GM10248 (cell line): Measurements from ENCODE around the gene FGD4.

Experiments used
- CTCF ChIA-PET: fragments of 300-600 bp; sonication (Branson Sonifier 250); formaldehyde crosslinking; extraction: SDS; loops from one replicate; lab custom pipeline; 2021; ENCODE audit warnings: antibody characterized with exemption; lab: Yijun Ruan, JAX
- POLR2A ChIA-PET: fragments of 350-650 bp; sonication (Branson Sonifier 250); formaldehyde crosslinking; extraction: SDS; loops from one replicate; lab custom pipeline; 2020; ENCODE audit warnings: antibody characterized with exemption; lab: Yijun Ruan, JAX
- DNase-seq: peaks from one replicate; pipeline ENCODE4 v3.0.0; 2012; ENCODE audit errors: extremely low spot score
- CTCF ChIP-seq: IDR thresholded peaks from 2 replicates; pipeline ENCODE4 v1.5.1; 2012; ENCODE audit warnings: mild to moderate bottlenecking, low read depth; ENCODE audit errors: extremely low read depth, missing control alignments, control extremely low read depth

FGD4 gene

GRCh38 chr12:32400114-32400672 is 835 bp downstream of the FGD4 start:
- no peak for TF ChIP-seq CTCF
- CTCF ChIA-PET: interaction anchor here (0.7 to 1.4 kb wide), 5 partner anchors 9 to 355 kb away, joined by 3 to 4 read pairs (median 3); partner anchors contain the start of gene YARS2
- POLR2A ChIA-PET: no interaction called here
- no peak for DNase-seq

GRCh38 chr12:32400866-32401265 is 1.5 kb downstream of the FGD4 start:
- ChIA-PET CTCF (interaction anchor here (1.0 to 1.3 kb wide), 3 partner anchors 9 to 355 kb away, joined by 3 to 4 read pairs (median 3); partner anchors contain the start of gene YARS2), POLR2A (no interaction called here)
- DNase-seq: no peak
- no peak for TF ChIP-seq CTCF

- CTCF ChIA-PET: no interaction called here
- no peak for DNase-seq
- POLR2A ChIA-PET: no interaction called here
- TF ChIP-seq CTCF: no peak
Observed at GRCh38 chr12:32402170-32402569, 2.8 kb downstream of the FGD4 start.

- ChIA-PET POLR2A (no interaction called here), CTCF (interaction anchor here (1.3 kb wide), 1 partner anchor 352 kb away, joined by 3 read pairs; the partner anchor contains the start of gene YARS2)
- no peak for TF ChIP-seq CTCF
- DNase-seq: no peak
Observed at GRCh38 chr12:32402946-32403345, 3.6 kb downstream of the FGD4 start.

- no peak for DNase-seq
- TF ChIP-seq CTCF: no peak
- ChIA-PET POLR2A (no interaction called here), CTCF (interaction anchor here (1.1 to 2.5 kb wide), 2 partner anchors 10 to 349 kb away, joined by 3 to 8 read pairs; no protein-coding TSS in a partner anchor)
Observed at GRCh38 chr12:32407795-32408194, 8.4 kb downstream of the FGD4 start.

- TF ChIP-seq CTCF: no peak
- POLR2A ChIA-PET: no interaction called here
- no peak for DNase-seq
- CTCF ChIA-PET: no interaction called here
Observed at GRCh38 chr12:32413412-32413811, 14.1 kb downstream of the FGD4 start.

- TF ChIP-seq CTCF: no peak
- ChIA-PET CTCF (interaction anchor here (1.4 kb wide), 1 partner anchor 53 kb away, joined by 3 read pairs; no protein-coding TSS in a partner anchor), POLR2A (no interaction called here)
Observed at GRCh38 chr12:32418221-32418620, 18.9 kb downstream of the FGD4 start.

More at GRCh38 chr12:32418221-32418620, 18.9 kb downstream of the FGD4 start:
- DNase-seq: no peak
